Breast epithelium (tissue), 4 donors: ENCODE measurements around the gene FDX2. TPM values are rescaled to one million over a fixed set of nuclear protein-coding genes. Genes with fewer than 3 reads are reported as not detected.

Experiments used
- DNase-seq, 2 donors: peaks; one replicate each; pipeline ENCODE4 v3.0.0-alpha.2; 2019; ENCODE audit warnings: low spot score in 2 of 2
- H3K27ac ChIP-seq, 2 donors: fragments of 200-600 bp; sonication (generic) in 1 of 2; one replicate each; pipeline ENCODE4 v1.5.1; 2016 to 2019; ENCODE audit warnings: mild to moderate bottlenecking in 1 of 2
- H3K27me3 ChIP-seq, 2 donors: fragments of 200-600 bp; sonication (generic) in 1 of 2; one replicate each; pipeline versions ENCODE4 v1.5.1 to v1.6.0; 2017 to 2019; ENCODE audit warnings: control low read depth in 1 of 2, mild to moderate bottlenecking in 1 of 2
- H3K36me3 ChIP-seq: fragments of 200-600 bp; one replicate; pipeline ENCODE4 v1.5.1; 2019
- H3K4me1 ChIP-seq, 2 donors: fragments of 200-600 bp; sonication (generic); one replicate each; pipeline ENCODE4 v1.5.1; 2016 to 2019; ENCODE audit warnings: control low read depth in 1 of 2
- H3K4me3 ChIP-seq, 3 donors: fragments of 200-600 bp; sonication (generic); 1 replicate in 2 of 3; 2 replicates in 1 of 3; pipeline ENCODE4 v1.5.1; 2016 to 2019; ENCODE audit warnings: mild to moderate bottlenecking in 3 of 3, moderate library complexity in 2 of 3
- H3K9me3 ChIP-seq, 2 donors: fragments of 200-600 bp; sonication (generic) in 1 of 2; one replicate each; pipeline ENCODE4 v1.5.1; 2016 to 2019; ENCODE audit warnings: control low read depth in 1 of 2
- CTCF ChIP-seq, 3 donors: fragments of 450-650 bp; IDR thresholded peaks; one replicate each; pipeline ENCODE4 v1.5.1; 2016 to 2017; ENCODE audit warnings: antibody characterized with exemption in 3 of 3, mild to moderate bottlenecking in 3 of 3, moderate library complexity in 3 of 3
- POLR2A ChIP-seq: fragments of 450-650 bp; IDR thresholded peaks from one replicate; pipeline ENCODE4 v1.6.1; 2016; ENCODE audit warnings: antibody characterized with exemption, mild to moderate bottlenecking, moderate library complexity
- POLR2AphosphoS5 ChIP-seq, 3 donors: sonication (generic); formaldehyde crosslinking; IDR thresholded peaks; one replicate each; pipeline ENCODE4 v1.6.1; 2017; ENCODE audit warnings: antibody characterized with exemption in 3 of 3
- intact Hi-C: fragments of 100-400 bp; cut with DNase I; formaldehyde crosslinking; loops from one replicate; pipeline ENCODE4 v1.15.1; 2023; ENCODE audit warnings: low total_unique reads
- total RNA-seq, 3 donors: library from RNA; depleted of rRNA; stranded (reverse); fragments of >200 nt; gene quantifications; one replicate each; pipeline ENCODE4 v1.1.0, GENCODE V29; 2016

Gene FDX2
- total RNA-seq, 3 donors from 2014 or later = 14.7 to 19.9 (median 15.7) TPM

- H3K4me1 ChIP-seq = no peaks in the 10 kb centered on the region
- no peaks in the 10 kb centered on the region for H3K27me3 ChIP-seq
- H3K36me3 ChIP-seq = no peaks in the 10 kb centered on the region
- H3K4me3 ChIP-seq = no peak within 1 kb of the TSS
- no peaks in the 10 kb centered on the region for H3K9me3 ChIP-seq
- TF ChIP-seq POLR2AphosphoS5 (IDR thresholded peaks at IDR 0.05) (no peak), CTCF (IDR thresholded peaks at IDR 0.05) (no peak), POLR2A (no peak)
- no peak within 1 kb of the TSS for H3K27ac ChIP-seq
- no peak for DNase-seq
- intact Hi-C loops = no loop called here
Observed at GRCh38 chr19:10309423-10309822, 6.4 kb downstream of the FDX2 start, which contains the start of gene ZGLP1. Gene ZGLP1, minus strand, starts transcription at chr19:10309815.

GRCh38 chr19:10306327-10306726 is 9.5 kb downstream of the FDX2 start:
- Histone ChIP-seq H3K4me3 (no peak overlapping the region), H3K4me1 (no peaks in the 10 kb centered on the region), H3K9me3 (no peaks in the 10 kb centered on the region), H3K36me3 (no peaks in the 10 kb centered on the region), H3K27me3 (no peaks in the 10 kb centered on the region), H3K27ac (no peak overlapping the region)
- intact Hi-C loops = no loop called here
- no peak for DNase-seq
- TF ChIP-seq POLR2AphosphoS5 (IDR thresholded peaks at IDR 0.05) = no peak
- no peak for TF ChIP-seq POLR2A
- no peak for TF ChIP-seq CTCF (IDR thresholded peaks at IDR 0.05)

GRCh38 chr19:10305139-10305806 is 10.5 kb downstream of the FDX2 start:
- Histone ChIP-seq H3K27ac (no peak overlapping the region), H3K4me1 (no peaks in the 10 kb centered on the region), H3K36me3 (no peaks in the 10 kb centered on the region), H3K4me3 (no peak overlapping the region), H3K27me3 (no peaks in the 10 kb centered on the region), H3K9me3 (no peaks in the 10 kb centered on the region)
- DNase-seq = no peak
- TF ChIP-seq POLR2AphosphoS5 (IDR thresholded peaks at IDR 0.05) (no peak), POLR2A (no peak), CTCF (IDR thresholded peaks at IDR 0.05) (no peak)
- intact Hi-C loops = no loop called here

- no peaks in the 10 kb centered on the region for H3K9me3 ChIP-seq
- no peak overlapping the region for H3K27ac ChIP-seq
- intact Hi-C loops = no loop called here
- peaks cover 5 to 12% of the 10 kb centered on the region in 2 donors for H3K4me1 ChIP-seq
- H3K36me3 ChIP-seq = no peaks in the 10 kb centered on the region
- no peak overlapping the region for H3K4me3 ChIP-seq
- TF ChIP-seq POLR2AphosphoS5 (IDR thresholded peaks at IDR 0.05) (no peak), CTCF (IDR thresholded peaks at IDR 0.05) (no peak), POLR2A (no peak)
- peaks cover 4 to 20% of the 10 kb centered on the region in 2 donors for H3K27me3 ChIP-seq
- no peak for DNase-seq
Observed at GRCh38 chr19:10299545-10300458, 16.0 kb downstream of the FDX2 start.
